ENCODE results near the gene LSR. TPM values are rescaled to one million over a fixed set of nuclear protein-coding genes. Genes with fewer than 3 reads are reported as not detected.

Gene LSR
- total RNA-seq, 4 donors from 2014 or later, result 2.5 to 11.4 (median 5.2) TPM

GRCh38 chr19:35265900-35266519 lies 17.2 kb downstream of the LSR start:
- peak in 1 of 2 donors; percentile 13 for TF ChIP-seq POLR2A (IDR thresholded peaks at IDR 0.05)
- TF ChIP-seq, protein P1, sequence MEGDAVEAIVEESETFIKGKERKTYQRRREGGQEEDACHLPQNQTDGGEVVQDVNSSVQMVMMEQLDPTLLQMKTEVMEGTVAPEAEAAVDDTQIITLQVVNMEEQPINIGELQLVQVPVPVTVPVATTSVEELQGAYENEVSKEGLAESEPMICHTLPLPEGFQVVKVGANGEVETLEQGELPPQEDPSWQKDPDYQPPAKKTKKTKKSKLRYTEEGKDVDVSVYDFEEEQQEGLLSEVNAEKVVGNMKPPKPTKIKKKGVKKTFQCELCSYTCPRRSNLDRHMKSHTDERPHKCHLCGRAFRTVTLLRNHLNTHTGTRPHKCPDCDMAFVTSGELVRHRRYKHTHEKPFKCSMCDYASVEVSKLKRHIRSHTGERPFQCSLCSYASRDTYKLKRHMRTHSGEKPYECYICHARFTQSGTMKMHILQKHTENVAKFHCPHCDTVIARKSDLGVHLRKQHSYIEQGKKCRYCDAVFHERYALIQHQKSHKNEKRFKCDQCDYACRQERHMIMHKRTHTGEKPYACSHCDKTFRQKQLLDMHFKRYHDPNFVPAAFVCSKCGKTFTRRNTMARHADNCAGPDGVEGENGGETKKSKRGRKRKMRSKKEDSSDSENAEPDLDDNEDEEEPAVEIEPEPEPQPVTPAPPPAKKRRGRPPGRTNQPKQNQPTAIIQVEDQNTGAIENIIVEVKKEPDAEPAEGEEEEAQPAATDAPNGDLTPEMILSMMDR (IDR thresholded peaks at IDR 0.05 in 4 of 5, conservative IDR thresholded peaks at IDR 0.05 in 1 of 5), result no peak
- no peaks in the 10 kb centered on the region for H3K27me3 ChIP-seq
- no peak overlapping the region for H3K4me3 ChIP-seq
- in situ Hi-C loops (cut with MboI; ENCODE audit: low sequenced_read_pairs in 4 of 4), result loop anchor here in 1 of 4 donors (10.0 to 25.0 kb wide), 2 partner anchors 111 to 279 kb away; partner anchors contain the start of gene FXYD5
- peak overlapping the region; percentile 95 to 100 (median 100) for H3K27ac ChIP-seq
- DNase-seq (no peak), ATAC-seq (no peak)
- intact Hi-C loops (cut with DNase I; ENCODE audit: low total_unique reads), result loop anchor here (5.0 kb wide), 5 partner anchors 199 to 671 kb away; partner anchors contain the start of genes COX6B1, HSPB6, LRFN3 and PROSER3
- H3K36me3 ChIP-seq, result peaks cover 0 to 10% of the 10 kb centered on the region in 2 donors
- no peaks in the 10 kb centered on the region for H3K9me3 ChIP-seq
- H3K4me1 ChIP-seq, result peaks cover 17 to 36% of the 10 kb centered on the region in 2 donors

- peak overlapping the region; percentile 78 to 98 (median 92) for H3K4me3 ChIP-seq
- H3K36me3 ChIP-seq, result peaks cover 0 to 17% of the 10 kb centered on the region in 2 donors
- H3K4me1 ChIP-seq, result peaks cover 17 to 33% of the 10 kb centered on the region in 2 donors
- in situ Hi-C loops (cut with MboI; ENCODE audit: low sequenced_read_pairs in 4 of 4), result loop anchor here in 1 of 4 donors (10.0 to 25.0 kb wide), 2 partner anchors 112 to 279 kb away; partner anchors contain the start of gene FXYD5
- no peak for DNase-seq
- TF ChIP-seq, protein P1 (IDR thresholded peaks at IDR 0.05 in 4 of 5, conservative IDR thresholded peaks at IDR 0.05 in 1 of 5), result no peak
- TF ChIP-seq POLR2A (IDR thresholded peaks at IDR 0.05), result no peak
- no peaks in the 10 kb centered on the region for H3K9me3 ChIP-seq
- intact Hi-C loops (cut with DNase I; ENCODE audit: low total_unique reads), result loop anchor here (5.0 kb wide), 5 partner anchors 199 to 671 kb away; partner anchors contain the start of genes COX6B1, HSPB6, LRFN3 and PROSER3
- H3K27me3 ChIP-seq, result no peaks in the 10 kb centered on the region
- H3K27ac ChIP-seq, result peak overlapping the region; percentile 95 to 100 (median 100)
- ATAC-seq, result peak in 1 of 2 donors; percentile 1
Measured at GRCh38 chr19:35266520-35267352, 17.9 kb downstream of the LSR start.

DNA sequence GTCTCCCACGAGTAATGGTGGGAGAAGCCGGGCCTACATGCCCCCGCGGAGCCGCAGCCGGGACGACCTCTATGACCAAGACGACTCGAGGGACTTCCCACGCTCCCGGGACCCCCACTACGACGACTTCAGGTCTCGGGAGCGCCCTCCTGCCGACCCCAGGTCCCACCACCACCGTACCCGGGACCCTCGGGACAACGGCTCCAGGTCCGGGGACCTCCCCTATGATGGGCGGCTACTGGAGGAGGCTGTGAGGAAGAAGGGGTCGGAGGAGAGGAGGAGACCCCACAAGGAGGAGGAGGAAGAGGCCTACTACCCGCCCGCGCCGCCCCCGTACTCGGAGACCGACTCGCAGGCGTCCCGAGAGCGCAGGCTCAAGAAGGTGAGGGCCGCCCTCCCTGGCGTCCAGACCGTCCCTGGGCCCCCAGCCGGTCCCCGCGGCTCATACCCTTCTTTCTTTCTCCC lies 18.6 kb downstream of the LSR start:
- Histone ChIP-seq H3K36me3 (peaks cover 0 to 24% of the 10 kb centered on the region in 2 donors), H3K27ac (peak overlapping the region; percentile 95 to 100 (median 100)), H3K4me3 (peak overlapping the region; percentile 78 to 98 (median 92)), H3K9me3 (no peaks in the 10 kb centered on the region), H3K4me1 (peaks cover 17 to 31% of the 10 kb centered on the region in 2 donors), H3K27me3 (no peaks in the 10 kb centered on the region)
- intact Hi-C loops (cut with DNase I; ENCODE audit: low total_unique reads), result loop anchor here (5.0 kb wide), 5 partner anchors 200 to 670 kb away; partner anchors contain the start of genes COX6B1, HSPB6, LRFN3 and PROSER3
- DNase-seq, result peak in 1 of 2 donors; percentile 54
- in situ Hi-C loops (cut with MboI; ENCODE audit: low sequenced_read_pairs in 4 of 4), result loop anchor here in 1 of 4 donors (10.0 to 25.0 kb wide), 2 partner anchors 113 to 280 kb away; partner anchors contain the start of gene FXYD5
- ATAC-seq, result peak; percentile 48 to 52
- TF ChIP-seq, protein P1 (IDR thresholded peaks at IDR 0.05 in 4 of 5, conservative IDR thresholded peaks at IDR 0.05 in 1 of 5), result no peak
- no peak for TF ChIP-seq POLR2A (IDR thresholded peaks at IDR 0.05)

DNA sequence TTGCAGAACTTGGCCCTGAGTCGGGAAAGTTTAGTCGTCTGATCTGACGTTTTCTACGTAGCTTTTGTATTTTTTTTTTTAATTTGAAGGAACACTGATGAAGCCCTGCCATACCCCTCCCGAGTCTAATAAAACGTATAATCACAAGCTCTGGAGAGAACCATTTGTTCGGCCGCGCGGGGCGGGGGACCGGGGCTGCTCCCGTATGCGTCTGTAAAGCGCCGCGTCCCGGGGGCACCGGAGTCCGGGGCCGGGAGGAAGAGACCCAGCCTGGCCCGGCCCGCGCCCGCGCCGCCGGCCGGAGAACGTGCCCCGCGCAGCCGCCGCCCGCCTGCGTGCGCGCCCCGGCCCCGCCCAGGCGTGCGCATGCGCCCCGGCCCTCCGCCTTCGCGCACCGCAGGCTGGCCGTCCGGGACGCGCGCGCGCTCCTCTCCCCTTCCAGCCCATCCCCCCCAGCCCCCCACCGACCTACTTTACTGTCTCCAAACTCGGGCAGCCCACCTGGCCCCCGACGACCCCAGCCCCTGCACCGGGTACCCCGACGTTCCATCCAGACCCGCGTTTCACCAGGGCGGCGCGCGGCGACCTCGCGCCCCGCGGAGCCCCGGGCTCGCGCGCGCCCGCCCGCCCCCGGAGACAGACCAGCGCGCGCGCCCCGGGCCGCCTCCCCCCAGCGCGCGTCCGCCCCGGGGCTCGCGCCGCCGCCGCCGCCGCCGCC lies 19.2 kb downstream of the LSR start:
- peak; percentile 41 to 67 for DNase-seq
- in situ Hi-C loops (cut with MboI; ENCODE audit: low sequenced_read_pairs in 4 of 4) (loop anchor here in 1 of 4 donors (10.0 to 25.0 kb wide), 2 partner anchors 113 to 281 kb away; partner anchors contain the start of gene FXYD5), intact Hi-C loops (cut with DNase I; ENCODE audit: low total_unique reads) (loop anchor here (2.0 to 5.0 kb wide), 8 partner anchors 53 to 669 kb away; partner anchors contain the start of genes COX6B1, HSPB6, LRFN3 and PROSER3)
- Histone ChIP-seq H3K9me3 (no peaks in the 10 kb centered on the region), H3K4me3 (peak overlapping the region; percentile 78 to 98 (median 92)), H3K36me3 (peaks cover 0 to 29% of the 10 kb centered on the region in 2 donors), H3K27me3 (no peaks in the 10 kb centered on the region), H3K4me1 (peaks cover 17 to 31% of the 10 kb centered on the region in 2 donors), H3K27ac (peak overlapping the region; percentile 95 to 100 (median 100))
- TF ChIP-seq, protein P1 (IDR thresholded peaks at IDR 0.05 in 4 of 5, conservative IDR thresholded peaks at IDR 0.05 in 1 of 5), result no peak
- TF ChIP-seq POLR2A (IDR thresholded peaks at IDR 0.05), result peak; percentile 90 to 95
- peak; percentile 67 to 69 for ATAC-seq
